SK-N-SH treated with all-trans-retinoic acid at 6 μM for 48 hours (cell line): Measurements from ENCODE around the gene TAOK3.
A peak's percentile ranks its signal among the peaks of the same experiment; 100 is the strongest.

Experiments used
- ATAC-seq: fragments of 200-7000 bp; cut with Tn5 transposase; 3 replicates; pipeline ENCODE4 v1.9.1; 2020; ENCODE audit warnings: mild to moderate bottlenecking, moderate library complexity
- ESRRG ChIP-seq: fragments of 250-450 bp; sonication (Bioruptor Pico); IDR thresholded peaks from 2 replicates; pipeline ENCODE4 v1.6.1; 2021; ENCODE audit warnings: mild to moderate bottlenecking
- GLIS3 ChIP-seq: fragments of 250-450 bp; sonication (Bioruptor Pico); IDR thresholded peaks from 2 replicates; pipeline ENCODE4 v1.5.0; 2020; ENCODE audit warnings: mild to moderate bottlenecking, moderate library complexity
- ISL1 ChIP-seq: fragments of 250-450 bp; sonication (Bioruptor Pico); IDR thresholded peaks from 2 replicates; pipeline ENCODE4 v2.1.2; 2022; ENCODE audit warnings: mild to moderate bottlenecking, moderate library complexity
- OSR1 ChIP-seq: fragments of 250-450 bp; sonication (Bioruptor Pico); IDR thresholded peaks from 2 replicates; pipeline ENCODE4 v1.8.0; 2022; ENCODE audit warnings: moderate library complexity, mild to moderate bottlenecking, inconsistent platforms
- PPARA ChIP-seq: fragments of 250-450 bp; sonication (Bioruptor Pico); IDR thresholded peaks from 2 replicates; pipeline ENCODE4 v1.5.0; 2020; ENCODE audit warnings: mild to moderate bottlenecking, borderline replicate concordance
- RARB ChIP-seq: fragments of 250-450 bp; sonication (Bioruptor Pico); IDR thresholded peaks from 2 replicates; pipeline ENCODE4 v1.8.0; 2021; ENCODE audit warnings: mild to moderate bottlenecking, moderate library complexity
- SNAI2 ChIP-seq: fragments of 250-450 bp; sonication (Bioruptor Pico); IDR thresholded peaks from 2 replicates; pipeline ENCODE4 v1.5.0; 2020; ENCODE audit warnings: mild to moderate bottlenecking, moderate library complexity
- TCF4 ChIP-seq: fragments of 250-450 bp; sonication (Bioruptor Pico); IDR thresholded peaks from 2 replicates; pipeline ENCODE4 v1.8.0; 2021; ENCODE audit warnings: mild to moderate bottlenecking, moderate library complexity, borderline replicate concordance
- ZC3H10 ChIP-seq: fragments of 250-450 bp; sonication (Bioruptor Pico); IDR thresholded peaks from 2 replicates; pipeline ENCODE4 v1.5.1; 2021; ENCODE audit warnings: mild to moderate bottlenecking, moderate library complexity
- ZFP3 ChIP-seq: fragments of 250-450 bp; sonication (Bioruptor Pico); IDR thresholded peaks from 2 replicates; pipeline ENCODE4 v1.5.0; 2020; ENCODE audit warnings: mild to moderate bottlenecking, moderate library complexity
- ZFP30 ChIP-seq: fragments of 450-650 bp; formaldehyde crosslinking; IDR thresholded peaks from 2 replicates; pipeline ENCODE4 v1.5.0; 2022; ENCODE audit warnings: mild to moderate bottlenecking, moderate library complexity
- ZNF565 ChIP-seq: fragments of 450-650 bp; formaldehyde crosslinking; conservative IDR thresholded peaks from 2 replicates; pipeline ENCODE4 v1.5.0; 2020; ENCODE audit warnings: low read depth, mild to moderate bottlenecking, moderate library complexity
- ZNF8 ChIP-seq: fragments of 450-650 bp; formaldehyde crosslinking; IDR thresholded peaks from 2 replicates; pipeline ENCODE4 v1.5.0; 2020; ENCODE audit warnings: mild to moderate bottlenecking, moderate library complexity
- TF ChIP-seq, protein P1 (sequence below): fragments of 250-450 bp; sonication (Bioruptor Pico); IDR thresholded peaks from 2 replicates; pipeline ENCODE4 v1.5.1; 2020; ENCODE audit warnings: low read depth, mild to moderate bottlenecking, moderate library complexity
- TF ChIP-seq, protein P2 (sequence below): fragments of 250-450 bp; sonication (Bioruptor Pico); IDR thresholded peaks from 2 replicates; pipeline ENCODE4 v1.5.0; 2020; ENCODE audit warnings: mild to moderate bottlenecking, moderate library complexity
- TF ChIP-seq, protein P3 (sequence below): fragments of 250-450 bp; sonication (Bioruptor Pico); IDR thresholded peaks from 2 replicates; pipeline ENCODE4 v1.5.1; 2021; ENCODE audit warnings: mild to moderate bottlenecking, moderate library complexity
- TF ChIP-seq, protein P4 (sequence below): fragments of 250-450 bp; sonication (Bioruptor Pico); IDR thresholded peaks from 2 replicates; pipeline ENCODE4 v1.8.0; 2021; ENCODE audit warnings: low read depth, mild to moderate bottlenecking, moderate library complexity, borderline replicate concordance

The TAOK3 gene

DNA sequence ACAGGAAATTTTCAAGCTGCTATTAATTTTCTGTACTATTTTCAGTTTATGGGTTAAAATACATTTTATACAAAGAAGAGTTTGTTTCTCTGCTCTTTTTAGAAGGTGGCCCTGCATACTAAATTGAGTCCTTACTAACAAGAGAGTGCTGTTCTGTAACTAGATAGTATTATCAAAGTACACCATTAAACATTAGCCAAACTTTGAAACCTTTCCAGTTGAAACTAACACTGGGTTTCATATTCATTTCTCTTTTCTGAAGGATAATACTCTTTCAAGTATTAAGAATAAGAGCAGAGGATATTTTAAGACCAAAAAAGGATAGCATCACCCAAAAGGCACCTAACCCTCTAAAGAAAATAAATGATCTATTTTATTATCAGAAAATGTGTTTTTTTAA lies 189.6 kb downstream of the TAOK3 start (continued):
- no peak for TF ChIP-seq ZFP3 (CRISPR knock-in tag)
- no peak for TF ChIP-seq ZC3H10 (CRISPR knock-in tag)
- TF ChIP-seq, protein P1, sequence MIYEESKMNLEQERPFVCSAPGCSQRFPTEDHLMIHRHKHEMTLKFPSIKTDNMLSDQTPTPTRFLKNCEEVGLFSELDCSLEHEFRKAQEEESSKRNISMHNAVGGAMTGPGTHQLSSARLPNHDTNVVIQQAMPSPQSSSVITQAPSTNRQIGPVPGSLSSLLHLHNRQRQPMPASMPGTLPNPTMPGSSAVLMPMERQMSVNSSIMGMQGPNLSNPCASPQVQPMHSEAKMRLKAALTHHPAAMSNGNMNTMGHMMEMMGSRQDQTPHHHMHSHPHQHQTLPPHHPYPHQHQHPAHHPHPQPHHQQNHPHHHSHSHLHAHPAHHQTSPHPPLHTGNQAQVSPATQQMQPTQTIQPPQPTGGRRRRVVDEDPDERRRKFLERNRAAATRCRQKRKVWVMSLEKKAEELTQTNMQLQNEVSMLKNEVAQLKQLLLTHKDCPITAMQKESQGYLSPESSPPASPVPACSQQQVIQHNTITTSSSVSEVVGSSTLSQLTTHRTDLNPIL = no peak
- no peak for TF ChIP-seq GLIS3 (CRISPR knock-in tag)
- no peak for TF ChIP-seq PPARA (CRISPR knock-in tag)
- TF ChIP-seq, all 23 proteins: peak for 0

DNA sequence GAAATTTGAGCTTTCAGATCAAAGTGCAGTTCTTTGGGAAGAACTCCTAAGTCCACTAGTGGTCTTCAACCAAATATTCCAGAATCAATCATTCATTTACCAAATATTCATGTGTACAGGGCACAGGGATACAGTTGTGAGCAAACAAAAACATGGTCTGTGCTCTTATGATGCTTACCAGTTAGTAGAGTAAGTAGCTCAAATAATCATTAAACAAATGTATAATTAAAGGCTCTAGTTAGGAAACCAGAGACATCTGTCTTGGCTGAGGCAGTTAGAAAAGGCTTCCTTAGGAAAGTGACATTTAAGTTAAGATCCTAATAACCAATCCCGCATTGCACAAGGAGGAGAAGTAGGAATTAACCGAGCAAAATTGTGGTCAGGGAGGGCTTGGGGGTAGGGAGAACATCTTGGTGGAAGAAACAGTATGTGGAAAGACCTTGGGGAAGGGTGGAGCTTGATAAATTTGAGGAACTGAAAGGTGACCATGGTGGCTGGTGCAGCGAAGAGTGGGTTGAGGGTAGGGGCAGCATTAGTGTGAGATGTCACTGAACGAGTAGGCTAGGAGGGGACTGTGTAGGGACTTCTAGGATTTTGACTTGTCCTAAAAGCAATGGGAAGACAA lies 196.8 kb downstream of the TAOK3 start:
- no peak for ATAC-seq

DNA sequence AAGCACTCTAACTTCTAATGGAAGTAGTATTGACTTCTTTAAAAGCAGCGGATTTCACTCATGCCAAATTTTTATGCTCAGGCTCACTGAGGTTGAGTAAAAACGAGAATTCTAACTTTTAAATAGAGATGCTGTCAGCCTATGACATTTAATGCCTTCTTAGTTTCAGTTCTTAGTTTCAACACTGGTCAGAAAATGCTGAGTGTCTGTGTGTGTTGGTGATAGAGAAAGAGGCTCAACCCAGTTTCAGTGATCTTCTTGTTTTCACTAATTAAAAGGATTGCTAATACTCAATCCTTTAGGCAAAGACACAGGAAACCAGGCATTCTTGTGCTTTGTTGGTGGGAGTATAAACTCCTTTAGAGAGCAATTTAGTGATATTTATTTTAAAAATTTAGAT lies 205.8 kb downstream of the TAOK3 start:
- ATAC-seq = no peak
- TF ChIP-seq ZFP3 (CRISPR knock-in tag) (no peak), OSR1 (CRISPR knock-in tag) (no peak)

More for the DNA sequence above, 196.8 kb downstream of the TAOK3 start:
- TF ChIP-seq, protein P2, sequence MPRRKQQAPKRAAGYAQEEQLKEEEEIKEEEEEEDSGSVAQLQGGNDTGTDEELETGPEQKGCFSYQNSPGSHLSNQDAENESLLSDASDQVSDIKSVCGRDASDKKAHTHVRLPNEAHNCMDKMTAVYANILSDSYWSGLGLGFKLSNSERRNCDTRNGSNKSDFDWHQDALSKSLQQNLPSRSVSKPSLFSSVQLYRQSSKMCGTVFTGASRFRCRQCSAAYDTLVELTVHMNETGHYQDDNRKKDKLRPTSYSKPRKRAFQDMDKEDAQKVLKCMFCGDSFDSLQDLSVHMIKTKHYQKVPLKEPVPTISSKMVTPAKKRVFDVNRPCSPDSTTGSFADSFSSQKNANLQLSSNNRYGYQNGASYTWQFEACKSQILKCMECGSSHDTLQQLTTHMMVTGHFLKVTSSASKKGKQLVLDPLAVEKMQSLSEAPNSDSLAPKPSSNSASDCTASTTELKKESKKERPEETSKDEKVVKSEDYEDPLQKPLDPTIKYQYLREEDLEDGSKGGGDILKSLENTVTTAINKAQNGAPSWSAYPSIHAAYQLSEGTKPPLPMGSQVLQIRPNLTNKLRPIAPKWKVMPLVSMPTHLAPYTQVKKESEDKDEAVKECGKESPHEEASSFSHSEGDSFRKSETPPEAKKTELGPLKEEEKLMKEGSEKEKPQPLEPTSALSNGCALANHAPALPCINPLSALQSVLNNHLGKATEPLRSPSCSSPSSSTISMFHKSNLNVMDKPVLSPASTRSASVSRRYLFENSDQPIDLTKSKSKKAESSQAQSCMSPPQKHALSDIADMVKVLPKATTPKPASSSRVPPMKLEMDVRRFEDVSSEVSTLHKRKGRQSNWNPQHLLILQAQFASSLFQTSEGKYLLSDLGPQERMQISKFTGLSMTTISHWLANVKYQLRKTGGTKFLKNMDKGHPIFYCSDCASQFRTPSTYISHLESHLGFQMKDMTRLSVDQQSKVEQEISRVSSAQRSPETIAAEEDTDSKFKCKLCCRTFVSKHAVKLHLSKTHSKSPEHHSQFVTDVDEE (CRISPR knock-in tag) = no peak
- no peak for TF ChIP-seq ZNF565 (CRISPR knock-in tag)
- no peak for TF ChIP-seq ZFP30 (CRISPR knock-in tag)
- TF ChIP-seq, protein P1 = no peak
- TF ChIP-seq ZC3H10 (CRISPR knock-in tag) = no peak
- TF ChIP-seq ZNF8 (CRISPR knock-in tag) = no peak
- no peak for TF ChIP-seq TCF4 (CRISPR knock-in tag)
- TF ChIP-seq, protein P3, sequence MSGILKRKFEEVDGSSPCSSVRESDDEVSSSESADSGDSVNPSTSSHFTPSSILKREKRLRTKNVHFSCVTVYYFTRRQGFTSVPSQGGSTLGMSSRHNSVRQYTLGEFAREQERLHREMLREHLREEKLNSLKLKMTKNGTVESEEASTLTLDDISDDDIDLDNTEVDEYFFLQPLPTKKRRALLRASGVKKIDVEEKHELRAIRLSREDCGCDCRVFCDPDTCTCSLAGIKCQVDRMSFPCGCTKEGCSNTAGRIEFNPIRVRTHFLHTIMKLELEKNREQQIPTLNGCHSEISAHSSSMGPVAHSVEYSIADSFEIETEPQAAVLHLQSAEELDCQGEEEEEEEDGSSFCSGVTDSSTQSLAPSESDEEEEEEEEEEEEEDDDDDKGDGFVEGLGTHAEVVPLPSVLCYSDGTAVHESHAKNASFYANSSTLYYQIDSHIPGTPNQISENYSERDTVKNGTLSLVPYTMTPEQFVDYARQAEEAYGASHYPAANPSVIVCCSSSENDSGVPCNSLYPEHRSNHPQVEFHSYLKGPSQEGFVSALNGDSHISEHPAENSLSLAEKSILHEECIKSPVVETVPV (CRISPR knock-in tag) = no peak
- TF ChIP-seq ISL1 (CRISPR knock-in tag) = no peak
- TF ChIP-seq, protein P4, sequence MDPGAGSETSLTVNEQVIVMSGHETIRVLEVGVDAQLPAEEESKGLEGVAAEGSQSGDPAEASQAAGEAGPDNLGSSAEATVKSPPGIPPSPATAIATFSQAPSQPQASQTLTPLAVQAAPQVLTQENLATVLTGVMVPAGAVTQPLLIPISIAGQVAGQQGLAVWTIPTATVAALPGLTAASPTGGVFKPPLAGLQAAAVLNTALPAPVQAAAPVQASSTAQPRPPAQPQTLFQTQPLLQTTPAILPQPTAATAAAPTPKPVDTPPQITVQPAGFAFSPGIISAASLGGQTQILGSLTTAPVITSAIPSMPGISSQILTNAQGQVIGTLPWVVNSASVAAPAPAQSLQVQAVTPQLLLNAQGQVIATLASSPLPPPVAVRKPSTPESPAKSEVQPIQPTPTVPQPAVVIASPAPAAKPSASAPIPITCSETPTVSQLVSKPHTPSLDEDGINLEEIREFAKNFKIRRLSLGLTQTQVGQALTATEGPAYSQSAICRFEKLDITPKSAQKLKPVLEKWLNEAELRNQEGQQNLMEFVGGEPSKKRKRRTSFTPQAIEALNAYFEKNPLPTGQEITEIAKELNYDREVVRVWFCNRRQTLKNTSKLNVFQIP = no peak

DNA sequence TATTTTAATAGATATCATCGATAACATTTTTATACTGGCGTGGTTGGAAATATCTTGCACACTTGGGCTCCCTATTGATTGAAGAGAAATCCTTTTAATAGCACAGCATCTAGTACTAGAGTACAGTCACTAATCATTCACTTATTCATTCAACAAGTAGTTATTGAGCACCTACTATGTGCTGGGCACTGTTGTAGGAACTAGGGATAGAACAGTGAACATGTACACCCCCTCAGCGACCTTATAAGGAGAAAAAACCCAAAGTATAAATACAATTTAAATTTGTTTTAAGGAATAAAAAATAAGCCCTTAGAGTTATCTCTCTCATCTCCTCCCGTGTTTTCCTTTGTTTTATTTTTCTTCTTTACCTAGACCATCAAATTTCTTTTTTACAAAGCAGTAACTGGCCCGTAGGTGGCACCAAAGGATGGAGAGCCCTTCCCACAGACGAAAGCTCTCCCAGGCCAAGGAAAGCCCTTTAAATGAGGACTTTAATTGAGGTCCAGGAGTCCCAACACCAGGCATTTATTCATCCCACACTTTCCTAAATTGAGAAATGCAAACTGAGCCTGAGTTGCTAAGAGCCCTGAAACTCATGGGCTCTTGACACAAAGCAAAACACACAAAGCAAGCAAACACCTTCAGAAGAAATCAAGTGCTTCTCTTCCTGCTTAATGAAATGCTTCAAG lies 207.8 kb downstream of the TAOK3 start:
- TF ChIP-seq RARB (CRISPR knock-in tag) (no peak), PPARA (CRISPR knock-in tag) (no peak), ZNF565 (CRISPR knock-in tag) (no peak), ZFP3 (CRISPR knock-in tag) (no peak), SNAI2 (CRISPR knock-in tag) (no peak), ESRRG (CRISPR knock-in tag) (no peak)
- TF ChIP-seq, protein P3 (CRISPR knock-in tag) = no peak
- TF ChIP-seq, all 23 proteins: peak for 0
- ATAC-seq = peak; percentile 83
